Endothelial cell (in vitro differentiated cells): ENCODE measurements around the gene MYO7A. TPM values are rescaled to one million over a fixed set of nuclear protein-coding genes. Genes with fewer than 3 reads are reported as not detected.

Source experiments
- DNase-seq: peaks from one replicate; pipeline ENCODE4 v3.0.0; 2021; ENCODE audit warnings: low spot score
- H3K27ac Mint-ChIP-seq: one replicate; pipeline ENCODE4 v1.8.0; 2021; ENCODE audit warnings: mixed read lengths, inconsistent platforms; ENCODE audit not compliant: unreplicated experiment
- H3K27me3 Mint-ChIP-seq: one replicate; pipeline ENCODE4 v1.8.0; 2021; ENCODE audit warnings: mild to moderate bottlenecking, moderate library complexity, mixed read lengths, inconsistent platforms; ENCODE audit not compliant: unreplicated experiment
- H3K36me3 Mint-ChIP-seq: one replicate; pipeline ENCODE4 v1.8.0; 2021; ENCODE audit warnings: mild to moderate bottlenecking, low read depth, mixed read lengths, inconsistent platforms; ENCODE audit not compliant: unreplicated experiment
- H3K4me1 Mint-ChIP-seq: one replicate; pipeline ENCODE4 v1.8.0; 2021; ENCODE audit warnings: mild to moderate bottlenecking, mixed read lengths, inconsistent platforms; ENCODE audit not compliant: unreplicated experiment
- H3K4me3 Mint-ChIP-seq: one replicate; pipeline ENCODE4 v1.8.0; 2021; ENCODE audit warnings: mild to moderate bottlenecking, mixed read lengths, inconsistent platforms; ENCODE audit not compliant: unreplicated experiment
- H3K9me3 Mint-ChIP-seq: one replicate; pipeline ENCODE4 v1.8.0; 2021; ENCODE audit warnings: mixed read lengths, inconsistent platforms; ENCODE audit not compliant: unreplicated experiment
- total RNA-seq: library from RNA; stranded (reverse); fragmentation: NEBNext Ultra II Directional; extraction: Animal tissue kit (Norgen Biotek cat#: 25700); gene quantifications from one replicate; pipeline ENCODE4 v1.2.1, GENCODE V29; 2021; ENCODE audit not compliant: unreplicated experiment
- TF ChIP-seq, protein P1 (sequence below): fragments of 200-600 bp; sonication (generic); IDR thresholded peaks from one replicate; pipeline ENCODE4 v1.5.0; 2021; ENCODE audit warnings: antibody characterized with exemption; ENCODE audit not compliant: unreplicated experiment

Gene MYO7A
- total RNA-seq, 1 donor from 2014 or later, result 18.3 TPM

DNA sequence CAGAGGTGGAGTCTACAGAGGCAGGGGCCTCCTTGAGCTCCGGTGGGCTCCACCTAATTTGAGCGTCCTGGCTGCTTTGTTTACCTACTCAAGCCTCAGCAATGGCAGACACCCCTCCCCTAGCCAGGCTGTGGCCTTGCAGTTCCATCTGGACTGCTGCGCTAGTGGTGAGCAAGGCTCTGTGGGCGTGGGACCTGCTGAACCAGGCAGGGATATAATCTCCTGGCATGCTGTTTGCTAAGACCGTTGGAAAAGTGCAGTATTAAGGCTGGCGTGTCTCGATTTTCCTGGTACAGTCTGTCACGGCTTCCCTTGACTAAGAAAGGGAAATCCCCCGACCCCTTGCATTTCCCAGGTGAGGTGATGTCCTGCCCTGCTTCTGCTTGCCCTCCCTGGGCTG lies 95.8 kb downstream of the MYO7A start:
- H3K27me3 Mint-ChIP-seq, result peaks cover 2% of the 10 kb centered on the region
- no peaks in the 10 kb centered on the region for H3K9me3 Mint-ChIP-seq
- peaks cover 5% of the 10 kb centered on the region for H3K36me3 Mint-ChIP-seq
- H3K4me3 Mint-ChIP-seq, result no peak overlapping the region
- H3K27ac Mint-ChIP-seq, result no peak overlapping the region
- TF ChIP-seq, protein P1, sequence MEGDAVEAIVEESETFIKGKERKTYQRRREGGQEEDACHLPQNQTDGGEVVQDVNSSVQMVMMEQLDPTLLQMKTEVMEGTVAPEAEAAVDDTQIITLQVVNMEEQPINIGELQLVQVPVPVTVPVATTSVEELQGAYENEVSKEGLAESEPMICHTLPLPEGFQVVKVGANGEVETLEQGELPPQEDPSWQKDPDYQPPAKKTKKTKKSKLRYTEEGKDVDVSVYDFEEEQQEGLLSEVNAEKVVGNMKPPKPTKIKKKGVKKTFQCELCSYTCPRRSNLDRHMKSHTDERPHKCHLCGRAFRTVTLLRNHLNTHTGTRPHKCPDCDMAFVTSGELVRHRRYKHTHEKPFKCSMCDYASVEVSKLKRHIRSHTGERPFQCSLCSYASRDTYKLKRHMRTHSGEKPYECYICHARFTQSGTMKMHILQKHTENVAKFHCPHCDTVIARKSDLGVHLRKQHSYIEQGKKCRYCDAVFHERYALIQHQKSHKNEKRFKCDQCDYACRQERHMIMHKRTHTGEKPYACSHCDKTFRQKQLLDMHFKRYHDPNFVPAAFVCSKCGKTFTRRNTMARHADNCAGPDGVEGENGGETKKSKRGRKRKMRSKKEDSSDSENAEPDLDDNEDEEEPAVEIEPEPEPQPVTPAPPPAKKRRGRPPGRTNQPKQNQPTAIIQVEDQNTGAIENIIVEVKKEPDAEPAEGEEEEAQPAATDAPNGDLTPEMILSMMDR, result no peak
- no peak for DNase-seq
- no peaks in the 10 kb centered on the region for H3K4me1 Mint-ChIP-seq

DNA sequence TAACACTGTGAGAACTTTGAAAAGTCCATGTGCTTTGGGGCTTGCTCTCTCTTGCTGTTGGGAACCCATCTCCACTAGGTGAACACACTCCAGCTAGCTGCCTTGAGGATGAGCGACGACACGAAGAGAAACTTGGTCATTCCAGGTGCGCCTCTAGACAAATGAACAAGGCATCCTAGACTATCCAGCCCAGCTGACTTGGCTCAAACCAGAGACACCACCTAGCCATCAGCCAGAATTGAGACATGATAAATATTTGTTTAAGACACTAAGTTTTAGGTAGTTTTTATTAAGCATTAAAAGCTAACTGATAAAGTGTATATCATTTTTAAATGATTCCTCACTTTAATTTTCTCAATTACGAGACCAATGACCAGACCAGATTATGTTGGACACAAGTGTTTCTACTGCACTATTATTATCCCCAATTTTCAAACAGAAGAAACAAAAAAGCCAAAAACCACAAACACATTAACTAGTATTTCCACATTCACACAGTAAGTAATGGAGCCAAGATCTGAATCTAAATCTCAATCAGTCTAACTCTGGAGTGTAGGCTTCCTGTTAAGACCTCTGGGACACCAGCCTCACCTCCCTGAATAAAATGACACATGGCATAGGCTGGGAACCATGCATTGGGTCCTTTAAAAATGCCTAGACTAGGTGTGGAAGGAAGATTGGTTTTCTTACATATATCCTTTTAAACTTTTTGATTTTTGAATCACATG lies 103.0 kb downstream of the MYO7A start:
- DNase-seq, result no peak
- no peaks in the 10 kb centered on the region for H3K36me3 Mint-ChIP-seq
- TF ChIP-seq, protein P1, result no peak
- H3K27me3 Mint-ChIP-seq, result peaks cover 3% of the 10 kb centered on the region
- H3K4me1 Mint-ChIP-seq, result no peaks in the 10 kb centered on the region
- H3K27ac Mint-ChIP-seq, result no peak overlapping the region
- H3K4me3 Mint-ChIP-seq, result no peak overlapping the region
- H3K9me3 Mint-ChIP-seq, result no peaks in the 10 kb centered on the region

DNA sequence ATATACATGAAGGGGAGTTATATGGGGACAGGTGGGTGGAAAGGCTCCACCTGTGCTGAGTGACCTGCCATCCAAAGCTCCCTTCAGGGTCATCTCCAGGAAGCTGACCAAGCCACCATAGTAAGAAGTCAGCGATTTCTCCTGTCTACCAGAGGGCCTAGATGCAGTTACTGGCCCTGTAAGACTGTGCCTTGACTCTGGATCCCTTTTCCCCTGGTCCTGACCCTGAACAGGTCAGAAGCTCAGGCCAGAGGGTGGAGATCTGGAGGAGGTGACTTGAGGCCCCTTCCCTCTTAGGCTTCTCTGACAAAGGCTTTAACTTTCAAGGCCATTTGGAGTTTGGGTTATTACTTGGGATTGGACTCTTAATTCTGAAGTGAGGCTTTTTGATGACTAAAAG lies 103.8 kb downstream of the MYO7A start:
- Mint-ChIP-seq H3K36me3 (no peaks in the 10 kb centered on the region), H3K4me1 (no peaks in the 10 kb centered on the region), H3K27me3 (peaks cover 5% of the 10 kb centered on the region), H3K27ac (no peak overlapping the region), H3K9me3 (no peaks in the 10 kb centered on the region), H3K4me3 (no peak overlapping the region)
- TF ChIP-seq, protein P1, result no peak
- no peak for DNase-seq

DNA sequence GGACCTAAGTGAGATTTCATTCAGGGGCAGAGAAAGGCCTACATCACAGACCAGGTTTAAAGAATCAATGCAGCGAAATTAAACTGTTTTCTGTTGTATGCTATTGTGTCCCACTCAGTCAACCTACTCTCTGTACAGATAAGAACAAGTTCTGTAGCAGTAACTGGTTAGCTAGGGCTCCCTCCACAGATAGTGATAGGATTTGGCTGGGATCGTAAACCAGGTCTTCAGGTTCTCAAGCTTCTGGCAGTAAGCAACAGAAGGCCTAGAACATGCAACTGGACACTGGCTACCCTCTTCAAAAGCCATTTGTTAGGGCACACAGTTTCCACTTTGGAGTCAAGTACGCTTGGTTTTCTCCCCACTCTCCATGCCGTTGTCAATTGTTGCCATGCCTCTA lies 104.2 kb downstream of the MYO7A start:
- DNase-seq, result no peak
- Mint-ChIP-seq H3K27me3 (peaks cover 5% of the 10 kb centered on the region), H3K4me1 (no peaks in the 10 kb centered on the region), H3K4me3 (no peak overlapping the region), H3K27ac (no peak overlapping the region), H3K36me3 (no peaks in the 10 kb centered on the region), H3K9me3 (no peaks in the 10 kb centered on the region)
- TF ChIP-seq, protein P1, result no peak

DNA sequence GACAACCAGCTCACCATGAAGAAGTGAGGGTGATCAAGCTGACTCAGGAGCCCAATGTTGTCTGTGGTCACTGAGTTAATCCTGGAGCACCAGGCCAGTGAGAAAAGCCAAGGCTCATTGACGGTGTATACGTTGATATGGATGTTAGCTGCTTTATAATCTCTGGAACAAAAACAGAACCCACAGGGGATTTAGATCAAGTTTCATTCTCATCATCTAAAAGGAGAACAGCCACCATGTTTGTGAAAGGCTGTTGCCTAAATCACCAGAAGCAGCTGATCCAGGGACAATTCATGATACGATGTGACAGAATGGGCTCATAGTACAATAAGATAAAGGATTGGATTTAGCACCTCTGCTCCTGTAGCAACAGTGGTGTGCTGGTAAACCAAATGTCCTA lies 105.0 kb downstream of the MYO7A start:
- H3K4me1 Mint-ChIP-seq, result no peaks in the 10 kb centered on the region
- no peak overlapping the region for H3K4me3 Mint-ChIP-seq
- H3K9me3 Mint-ChIP-seq, result no peaks in the 10 kb centered on the region
- H3K27me3 Mint-ChIP-seq, result peaks cover 5% of the 10 kb centered on the region
- no peak for DNase-seq
- TF ChIP-seq, protein P1, result no peak
- no peak overlapping the region for H3K27ac Mint-ChIP-seq
- H3K36me3 Mint-ChIP-seq, result no peaks in the 10 kb centered on the region
